H1 (cell line): Measurements from ENCODE around the gene SKIC8. TPM values are rescaled to one million over a fixed set of nuclear protein-coding genes. Genes with fewer than 3 reads are reported as not detected.

ENCODE experiments used
- CTCF ChIA-PET: fragments of 300-600 bp; sonication (Branson Sonifier 250); formaldehyde crosslinking; loops from one replicate; lab custom pipeline; 2021; ENCODE audit not compliant: partially characterized antibody; lab: Charles Lee
- POLR2A ChIA-PET: fragments of 300-600 bp; sonication (Branson Sonifier 250); formaldehyde crosslinking; loops from one replicate; lab custom pipeline; 2021; ENCODE audit warnings: inconsistent platforms; ENCODE audit not compliant: partially characterized antibody; lab: Charles Lee
- DNase-seq, 2 experiments: peaks; one replicate each; pipeline versions ENCODE4 v3.0.0 to v3.0.0-alpha.2; 2010 to 2022; ENCODE audit warnings: low spot score in 2 of 2, low read depth in 1 of 2, mixed read lengths in 1 of 2
- FAIRE-seq: peaks from 2 replicates; lab custom pipeline; 2011; peaks lifted over from hg19 to GRCh38; lab: Jason Lieb, UNC
- H2AFZ ChIP-seq: 2 replicates; pipeline ENCODE4 v1.8.1; 2012; ENCODE audit warnings: low read length, inconsistent platforms
- H2AK5ac ChIP-seq: 2 replicates; pipeline ENCODE4 v1.6.1; 2013; ENCODE audit warnings: low read depth, low read length
- H2BK120ac ChIP-seq: replicated peaks from 2 replicates; pipeline ENCODE3; 2013; ENCODE audit warnings: low read depth, low read length, inconsistent platforms
- H2BK12ac ChIP-seq: 2 replicates; pipeline ENCODE4 v1.6.1; 2013; ENCODE audit warnings: low read depth, low read length
- H2BK15ac ChIP-seq: 2 replicates; pipeline ENCODE4 v1.6.1; 2013; ENCODE audit warnings: low read length
- H2BK20ac ChIP-seq: 2 replicates; pipeline ENCODE4 v1.6.1; 2013; ENCODE audit warnings: low read length
- H2BK5ac ChIP-seq: 2 replicates; pipeline ENCODE4 v1.6.1; 2013; ENCODE audit warnings: low read depth, low read length
- H3K14ac ChIP-seq: 2 replicates; pipeline ENCODE4 v1.6.1; 2013; ENCODE audit warnings: inconsistent platforms; ENCODE audit not compliant: insufficient read length
- H3K18ac ChIP-seq: 2 replicates; pipeline ENCODE4 v1.6.1; 2013; ENCODE audit warnings: low read length; ENCODE audit errors: extremely low read depth
- H3K23ac ChIP-seq: 2 replicates; pipeline ENCODE4 v1.6.1; 2013; ENCODE audit warnings: inconsistent platforms; ENCODE audit not compliant: insufficient read length
- H3K23me2 ChIP-seq: 2 replicates; pipeline ENCODE4 v1.6.1; 2013; ENCODE audit warnings: low read depth, low read length
- H3K27ac ChIP-seq: 2 replicates; pipeline ENCODE4 v1.6.1; 2011; ENCODE audit warnings: low read depth, low read length, inconsistent platforms
- H3K27me3 ChIP-seq, 4 experiments: replicated peaks in 1 of 4; 1 replicate in 1 of 4; 2 replicates in 3 of 4; pipeline versions ENCODE4 v1.6.1 to v1.8.1; 2011 to 2013; ENCODE audit warnings: low read length in 3 of 4, mild to moderate bottlenecking in 3 of 4, inconsistent platforms in 2 of 4, mixed read lengths in 2 of 4, moderate library complexity in 1 of 4; ENCODE audit not compliant: control insufficient read depth in 3 of 4, insufficient read depth in 3 of 4; ENCODE audit errors: extremely low read depth in 1 of 4
- H3K36me3 ChIP-seq, 4 experiments: 2 replicates each; pipeline versions ENCODE4 v1.6.1 to v1.8.1; 2011 to 2013; ENCODE audit warnings: mild to moderate bottlenecking in 4 of 4, low read length in 3 of 4, moderate library complexity in 2 of 4, control low read depth in 1 of 4, inconsistent platforms in 1 of 4; ENCODE audit not compliant: insufficient read depth in 4 of 4, control insufficient read depth in 2 of 4
- H3K4ac ChIP-seq: replicated peaks from 2 replicates; pipeline ENCODE3; 2013; ENCODE audit warnings: low read length, low read depth, mixed read lengths, inconsistent platforms; ENCODE audit not compliant: insufficient read length
- H3K4me1 ChIP-seq, 4 experiments: replicated peaks in 1 of 4; 1 replicate in 1 of 4; 2 replicates in 3 of 4; pipeline versions ENCODE4 v1.6.1 to v1.8.1; 2011 to 2013; ENCODE audit warnings: low read length in 3 of 4, inconsistent platforms in 2 of 4, mixed read lengths in 1 of 4; ENCODE audit not compliant: insufficient read depth in 4 of 4, control insufficient read depth in 3 of 4
- H3K4me2 ChIP-seq, 2 experiments: 2 replicates each; pipeline versions ENCODE4 v1.6.1 to v1.8.1; 2011 to 2013; ENCODE audit warnings: low read depth in 2 of 2, low read length in 2 of 2, control low read depth in 1 of 2, inconsistent platforms in 1 of 2, mild to moderate bottlenecking in 1 of 2; ENCODE audit not compliant: insufficient read depth in 1 of 2
- H3K4me3 ChIP-seq, 4 experiments: fragments of 200-600, 300-600 bp in 1 of 4; sonication (generic), shearing (Covaris generic), sonication (Bioruptor Twin) in 1 of 4; 2 replicates each; pipeline versions ENCODE4 v1.5.1 to v1.8.1; 2011 to 2016; ENCODE audit warnings: low read length in 4 of 4, low read depth in 3 of 4, control low read depth in 2 of 4, inconsistent platforms in 2 of 4, mild to moderate bottlenecking in 2 of 4, mixed read lengths in 1 of 4, moderate library complexity in 1 of 4; ENCODE audit not compliant: insufficient read depth in 2 of 4; ENCODE audit errors: extremely low read depth in 1 of 4
- H3K56ac ChIP-seq: replicated peaks from 2 replicates; pipeline ENCODE3; 2013; ENCODE audit warnings: low read depth, mild to moderate bottlenecking, mixed read lengths, low read length, inconsistent platforms; ENCODE audit not compliant: insufficient read length
- H3K79me1 ChIP-seq: 2 replicates; pipeline ENCODE4 v1.6.1; 2013; ENCODE audit warnings: low read depth, low read length, control low read depth
- H3K79me2 ChIP-seq, 2 experiments: 2 replicates each; pipeline versions ENCODE4 v1.6.1 to v1.8.1; 2012 to 2013; ENCODE audit warnings: low read length in 2 of 2, mild to moderate bottlenecking in 2 of 2, inconsistent platforms in 1 of 2; ENCODE audit not compliant: insufficient read depth in 2 of 2, control insufficient read depth in 1 of 2
- H3K9ac ChIP-seq, 4 experiments: replicated peaks in 1 of 4; 1 replicate in 1 of 4; 2 replicates in 3 of 4; pipeline versions ENCODE4 v1.6.1 to v1.8.1; 2011 to 2013; ENCODE audit warnings: low read depth in 3 of 4, low read length in 3 of 4, control low read depth in 2 of 4, mild to moderate bottlenecking in 2 of 4, moderate library complexity in 2 of 4, inconsistent platforms in 1 of 4; ENCODE audit errors: extremely low read depth in 1 of 4
- H3K9me3 ChIP-seq, 2 experiments: 2 replicates each; pipeline versions ENCODE4 v1.6.1 to v1.8.1; 2012 to 2013; ENCODE audit warnings: mild to moderate bottlenecking in 2 of 2, moderate library complexity in 2 of 2, control low read depth in 1 of 2, inconsistent platforms in 1 of 2, low read depth in 1 of 2, low read length in 1 of 2, mixed read lengths in 1 of 2; ENCODE audit not compliant: insufficient read depth in 2 of 2
- H4K20me1 ChIP-seq, 2 experiments: replicated peaks in 1 of 2; 2 replicates each; pipeline versions ENCODE3 to v1.8.1; 2011 to 2013; ENCODE audit warnings: inconsistent platforms in 2 of 2, low read length in 2 of 2, mild to moderate bottlenecking in 1 of 2; ENCODE audit not compliant: insufficient read depth in 2 of 2, control insufficient read depth in 1 of 2
- H4K5ac ChIP-seq: 2 replicates; pipeline ENCODE4 v1.6.1; 2013; ENCODE audit warnings: low read length, low read depth, mixed read lengths, inconsistent platforms; ENCODE audit not compliant: insufficient read length
- H4K8ac ChIP-seq: 2 replicates; pipeline ENCODE4 v1.8.0; 2013; ENCODE audit warnings: mild to moderate bottlenecking, moderate library complexity, low read length, inconsistent platforms; ENCODE audit not compliant: insufficient read depth; ENCODE audit errors: extremely low read depth
- H4K91ac ChIP-seq: replicated peaks from 2 replicates; pipeline ENCODE3; 2013; ENCODE audit warnings: low read length, mixed read lengths, inconsistent platforms; ENCODE audit not compliant: insufficient read length
- NANOG ChIP-seq: IDR thresholded peaks from 2 replicates; pipeline ENCODE4 v1.6.1; 2011; ENCODE audit warnings: low read length, low read depth, mild to moderate bottlenecking, inconsistent platforms; ENCODE audit not compliant: insufficient read depth, poor library complexity, severe bottlenecking
- RXRA ChIP-seq: IDR thresholded peaks from 2 replicates; pipeline ENCODE4 v1.6.1; 2011; ENCODE audit warnings: low read depth, mild to moderate bottlenecking, low read length, moderate library complexity; ENCODE audit not compliant: insufficient read depth
- WGBS, 2 experiments: shearing (Covaris generic) in 1 of 2; methylation state at CpG; one replicate each; pipeline versions ENCODE4 v1.1.6 to v1.1.7; 2013 to 2015; ENCODE audit warnings: low lambda C conversion rate in 2 of 2, mixed read lengths in 2 of 2, inconsistent platforms in 1 of 2, low coverage in 1 of 2, missing lambda C conversion rate in 1 of 2; ENCODE audit not compliant: insufficient replicate concordance in 2 of 2, insufficient coverage in 1 of 2, insufficient read length in 1 of 2; ENCODE audit errors: extremely low coverage in 1 of 2, missing lambda C conversion rate in 1 of 2; 5-methylcytosine and 5-hydroxymethylcytosine counted together
- polyA plus RNA-seq, 7 experiments: library from polyadenylated mRNA; depleted of rRNA in 3 of 7; stranded (reverse) in 5 of 7; unstranded in 2 of 7; fragments of >200 nt in 5 of 7; fragments of 200-250 nt in 2 of 7; gene quantifications; 1 replicate in 5 of 7; 2 replicates in 1 of 7; 4 replicates in 1 of 7; pipeline versions ENCODE4 v1.2.1 to v1.2.3, GENCODE V29; 2011 to 2013; ENCODE audit warnings: missing spikeins in 2 of 7, mixed read lengths in 2 of 7
- total RNA-seq: library from RNA; stranded (reverse); fragmentation: NEBNext Ultra II Directional; extraction: Animal tissue kit (Norgen Biotek cat#: 25700); gene quantifications from 2 replicates; pipeline ENCODE4 v1.2.1, GENCODE V29; 2021

The SKIC8 gene
- total and polyA plus RNA-seq, 2 of the 8 experiments (the other 6 are each of a cell fraction or from before 2014, with no cell fraction given) = 44.2 to 77.7 TPM

- Histone ChIP-seq H3K79me1 (no peaks in the 10 kb centered on the region), H4K5ac (no peak overlapping the region), H3K4me1 (peaks cover 7 to 18% (median 13%) of the 10 kb centered on the region in 4 experiments), H4K20me1 (no peaks in the 10 kb centered on the region), H2BK15ac (no peak overlapping the region), H4K91ac (no peak overlapping the region), H3K23me2 (no peaks in the 10 kb centered on the region), H3K36me3 (no peaks in the 10 kb centered on the region), H3K9ac (no peak overlapping the region), H2BK5ac (no peak overlapping the region), H2AK5ac (no peak overlapping the region), H2BK120ac (no peak overlapping the region), H3K18ac (no peak overlapping the region), H3K9me3 (no peaks in the 10 kb centered on the region), H3K14ac (no peak overlapping the region), H2BK12ac (no peak overlapping the region), H3K27ac (no peak overlapping the region), H3K23ac (no peak overlapping the region), H3K4me3 (no peak overlapping the region), H3K4ac (no peak overlapping the region), H3K4me2 (no peak overlapping the region), H2AFZ (no peak overlapping the region), H3K79me2 (no peaks in the 10 kb centered on the region), H4K8ac (no peak overlapping the region), H2BK20ac (no peak overlapping the region), H3K27me3 (no peaks in the 10 kb centered on the region), H3K56ac (no peak overlapping the region)
- DNase-seq (no peak), FAIRE-seq (no peak)
- WGBS, 2 experiments = 83% methylated on average over 1 of the region's 1 CpG; no CpG with 5 or more reads in 1 of the 2 experiments
- CTCF ChIA-PET = interaction anchor here (0.6 to 3.0 kb wide), 4 partner anchors 19 to 379 kb away, joined by 3 to 15 read pairs (median 4); no protein-coding TSS in a partner anchor
- POLR2A ChIA-PET = interaction anchor here (1.0 to 1.5 kb wide), 2 partner anchors 11 to 13 kb away, joined by 5 to 8 read pairs; partner anchors contain the start of gene CRABP1
- no peak for TF ChIP-seq NANOG
- TF ChIP-seq RXRA = no peak
Measured at GRCh38 chr15:78327466-78327865, 28.1 kb upstream of the SKIC8 start.
